NCI-H446 (cell line): Measurements from ENCODE around the gene FAF1.

Experiments
- DNase-seq, 2 experiments: peaks; one replicate each; lab custom pipeline; 2025; lab: John Stamatoyannopoulos, UW

The FAF1 gene

GRCh38 chr1:50633465-50633864 lies 326.6 kb downstream of the FAF1 start:
- no peak for DNase-seq

- DNase-seq, result no peak
Measured at GRCh38 chr1:50631161-50631560, 328.9 kb downstream of the FAF1 start.

- DNase-seq, result no peak
Measured at GRCh38 chr1:50622259-50622658, 337.8 kb downstream of the FAF1 start.

GRCh38 chr1:50620680-50621329 lies 339.3 kb downstream of the FAF1 start:
- DNase-seq, result no peak

GRCh38 chr1:50615036-50615750 lies 344.9 kb downstream of the FAF1 start:
- DNase-seq, result no peak

GRCh38 chr1:50611675-50612074 lies 348.4 kb downstream of the FAF1 start:
- no peak for DNase-seq

- peak in 1 of 2 experiments; percentile 29 for DNase-seq
Measured at GRCh38 chr1:50610563-50610962, 349.5 kb downstream of the FAF1 start.

GRCh38 chr1:50609508-50609907 lies 350.6 kb downstream of the FAF1 start:
- DNase-seq, result no peak

- peak in 1 of 2 experiments; percentile 22 for DNase-seq
Measured at GRCh38 chr1:50605186-50605875, 354.7 kb downstream of the FAF1 start.

- no peak for DNase-seq
Measured at GRCh38 chr1:50604580-50604979, 355.5 kb downstream of the FAF1 start.

GRCh38 chr1:50603274-50604271 lies 356.5 kb downstream of the FAF1 start:
- DNase-seq, result no peak

- DNase-seq, result no peak
Measured at GRCh38 chr1:50599546-50599945, 360.5 kb downstream of the FAF1 start.

GRCh38 chr1:50595874-50596273 lies 364.2 kb downstream of the FAF1 start:
- DNase-seq, result no peak

- no peak for DNase-seq
Measured at GRCh38 chr1:50593515-50593914, 366.6 kb downstream of the FAF1 start.

- DNase-seq, result no peak
Measured at GRCh38 chr1:50591598-50591997, 368.5 kb downstream of the FAF1 start.

GRCh38 chr1:50582346-50582745 lies 377.7 kb downstream of the FAF1 start:
- no peak for DNase-seq

GRCh38 chr1:50570066-50570468 lies 390.0 kb downstream of the FAF1 start:
- no peak for DNase-seq

GRCh38 chr1:50568782-50569181 lies 391.3 kb downstream of the FAF1 start:
- DNase-seq, result no peak

GRCh38 chr1:50566405-50566804 lies 393.7 kb downstream of the FAF1 start:
- no peak for DNase-seq

- no peak for DNase-seq
Measured at GRCh38 chr1:50564417-50564816, 395.6 kb downstream of the FAF1 start.

- DNase-seq, result no peak
Measured at GRCh38 chr1:50562106-50562505, 398.0 kb downstream of the FAF1 start.

- no peak for DNase-seq
Measured at GRCh38 chr1:50559421-50559820, 400.6 kb downstream of the FAF1 start.
